Measurements from ENCODE around the gene THSD7A. TPM values are rescaled to one million over a fixed set of nuclear protein-coding genes. Genes with fewer than 3 reads are reported as not detected.

THSD7A gene
- total and polyA plus RNA-seq, 10 of the 15 experiments (the other 5 are each of a cell fraction or from before 2014, with no cell fraction given): 0.03 to 0.09 (median 0.03) TPM; not detected in 7

DNA sequence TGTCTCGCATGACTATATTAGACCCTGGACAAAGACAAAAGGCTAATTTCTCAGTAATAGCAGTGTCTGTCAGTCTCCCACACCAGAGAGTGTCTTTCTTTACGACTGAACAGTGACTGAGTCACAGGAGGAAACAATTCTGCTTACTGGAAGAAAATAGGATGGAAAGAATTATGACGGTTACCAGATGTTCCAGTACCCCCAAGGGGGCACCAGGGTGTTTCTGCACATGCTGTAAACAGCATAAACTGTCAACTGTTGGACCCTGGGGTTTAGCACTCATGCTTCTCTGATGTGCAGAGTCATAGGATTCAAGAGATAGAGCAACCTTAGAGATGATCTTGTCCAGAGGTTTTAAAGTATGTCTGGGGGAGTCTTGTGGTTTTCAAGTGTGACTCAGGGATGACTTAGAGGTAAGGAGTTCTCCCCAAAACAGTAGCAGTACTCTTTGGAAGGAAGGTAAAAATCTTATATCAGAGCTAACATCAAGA is 291.7 kb downstream of the THSD7A start:
- no peaks in the 10 kb centered on the region for H3K79me2 ChIP-seq (ENCODE audit: control insufficient read depth, insufficient read depth, low read length)
- in situ Hi-C loops (cut with MboI) (no loop called here), intact Hi-C loops (cut with micrococcal nuclease; ENCODE audit: unreplicated experiment) (no loop called here)
- BruUV-seq (replicated peaks): no TSS peak
- ChIA-PET SMC1A (ENCODE audit: uncharacterized antibody, unreplicated experiment) (no interaction called here), POLR2A (no interaction called here), CTCF (interaction anchor here (0.9 kb wide), 1 partner anchor 12 kb away, joined by 3 read pairs; no protein-coding TSS in a partner anchor), RAD21 (ENCODE audit: unreplicated experiment) (no interaction called here)
- ATAC-seq (no peak), DNase-seq (ENCODE audit: low read depth, low spot score) (no peak), FAIRE-seq (no peak)
- H3K27ac ChIP-seq (ENCODE audit: control insufficient read depth, insufficient read depth): no peak overlapping the region
- TF ChIP-seq MYB (IDR thresholded peaks at IDR 0.05; ENCODE audit: borderline replicate concordance, low read depth, low read length): no peak
- TF ChIP-seq ESRRA (IDR thresholded peaks at IDR 0.05; ENCODE audit: low read length): no peak
- TF ChIP-seq, protein P1, sequence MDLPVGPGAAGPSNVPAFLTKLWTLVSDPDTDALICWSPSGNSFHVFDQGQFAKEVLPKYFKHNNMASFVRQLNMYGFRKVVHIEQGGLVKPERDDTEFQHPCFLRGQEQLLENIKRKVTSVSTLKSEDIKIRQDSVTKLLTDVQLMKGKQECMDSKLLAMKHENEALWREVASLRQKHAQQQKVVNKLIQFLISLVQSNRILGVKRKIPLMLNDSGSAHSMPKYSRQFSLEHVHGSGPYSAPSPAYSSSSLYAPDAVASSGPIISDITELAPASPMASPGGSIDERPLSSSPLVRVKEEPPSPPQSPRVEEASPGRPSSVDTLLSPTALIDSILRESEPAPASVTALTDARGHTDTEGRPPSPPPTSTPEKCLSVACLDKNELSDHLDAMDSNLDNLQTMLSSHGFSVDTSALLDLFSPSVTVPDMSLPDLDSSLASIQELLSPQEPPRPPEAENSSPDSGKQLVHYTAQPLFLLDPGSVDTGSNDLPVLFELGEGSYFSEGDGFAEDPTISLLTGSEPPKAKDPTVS (IDR thresholded peaks at IDR 0.05; ENCODE audit: low read depth, low read length): no peak
- no peak for TF ChIP-seq POLR2AphosphoS5 (IDR thresholded peaks at IDR 0.05; ENCODE audit: low read length)
- TF ChIP-seq ZNF622 (IDR thresholded peaks at IDR 0.05): no peak
- TF ChIP-seq IRF4 (IDR thresholded peaks at IDR 0.05; ENCODE audit: low read depth, low read length): no peak
- TF ChIP-seq, protein P2, sequence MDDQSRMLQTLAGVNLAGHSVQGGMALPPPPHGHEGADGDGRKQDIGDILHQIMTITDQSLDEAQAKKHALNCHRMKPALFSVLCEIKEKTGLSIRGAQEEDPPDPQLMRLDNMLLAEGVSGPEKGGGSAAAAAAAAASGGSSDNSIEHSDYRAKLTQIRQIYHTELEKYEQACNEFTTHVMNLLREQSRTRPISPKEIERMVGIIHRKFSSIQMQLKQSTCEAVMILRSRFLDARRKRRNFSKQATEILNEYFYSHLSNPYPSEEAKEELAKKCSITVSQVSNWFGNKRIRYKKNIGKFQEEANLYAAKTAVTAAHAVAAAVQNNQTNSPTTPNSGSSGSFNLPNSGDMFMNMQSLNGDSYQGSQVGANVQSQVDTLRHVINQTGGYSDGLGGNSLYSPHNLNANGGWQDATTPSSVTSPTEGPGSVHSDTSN (IDR thresholded peaks at IDR 0.05; ENCODE audit: insufficient replicate concordance, low read depth, low read length): no peak
- no peak for TF ChIP-seq NR2F1 (conservative IDR thresholded peaks at IDR 0.05)
- no peak for TF ChIP-seq RAD21 (IDR thresholded peaks at IDR 0.05; ENCODE audit: insufficient read depth, low read depth, low read length)
- TF ChIP-seq MTA3 (IDR thresholded peaks at IDR 0.05; ENCODE audit: borderline replicate concordance, low read length): no peak
- no peak for TF ChIP-seq STAT3 (IDR thresholded peaks at IDR 0.05; ENCODE audit: low read depth, low read length)
- no peak for TF ChIP-seq MEF2A (IDR thresholded peaks at IDR 0.05; ENCODE audit: insufficient read depth, low read depth, low read length)
- TF ChIP-seq JUNB (IDR thresholded peaks at IDR 0.05): no peak
- no peaks in the 10 kb centered on the region for H3K36me3 ChIP-seq (ENCODE audit: control insufficient read depth in 2 of 2, insufficient read depth in 2 of 2, low read length in 1 of 2)
- no peaks in the 10 kb centered on the region for H3K27me3 ChIP-seq (replicated peaks in 1 of 2; ENCODE audit: control insufficient read depth in 2 of 2, insufficient read depth in 2 of 2, low read length in 1 of 2)
- no peak overlapping the region for H3K4me2 ChIP-seq (ENCODE audit: control insufficient read depth, insufficient read depth)
- 12% methylated on average over 3 of the region's 3 CpGs for WGBS (ENCODE audit: insufficient coverage, insufficient replicate concordance, low lambda C conversion rate, missing lambda C conversion rate)
- H2AFZ ChIP-seq (ENCODE audit: control insufficient read depth, low read depth, low read length): no peak overlapping the region
- H3K4me3 ChIP-seq: no peak overlapping the region
- no peaks in the 10 kb centered on the region for H4K20me1 ChIP-seq (ENCODE audit: control insufficient read depth, insufficient read depth)
- no peaks in the 10 kb centered on the region for H3K4me1 ChIP-seq (ENCODE audit: control insufficient read depth, insufficient read depth, low read length)
- H3K9ac ChIP-seq (ENCODE audit: control insufficient read depth, insufficient read depth, low read length): no peak overlapping the region
- no peaks in the 10 kb centered on the region for H3K9me3 ChIP-seq (replicated peaks; ENCODE audit: control insufficient read depth, insufficient read depth, low read length)
